ENCODE data around the gene TECTB. TPM values are rescaled to one million over a fixed set of nuclear protein-coding genes. Genes with fewer than 3 reads are reported as not detected.

The TECTB gene
- total RNA-seq, 3 donors from 2014 or later = not detected

- Histone ChIP-seq H3K4me3 (no peak overlapping the region), H3K36me3 (ENCODE audit: low read depth) (no peaks in the 10 kb centered on the region), H3K9me3 (no peaks in the 10 kb centered on the region), H3K4me1 (ENCODE audit: low read depth) (no peaks in the 10 kb centered on the region)
- intact Hi-C loops (cut with DNase I, micrococcal nuclease) = no loop called here
- ATAC-seq = no peak
- TF ChIP-seq, protein P1, sequence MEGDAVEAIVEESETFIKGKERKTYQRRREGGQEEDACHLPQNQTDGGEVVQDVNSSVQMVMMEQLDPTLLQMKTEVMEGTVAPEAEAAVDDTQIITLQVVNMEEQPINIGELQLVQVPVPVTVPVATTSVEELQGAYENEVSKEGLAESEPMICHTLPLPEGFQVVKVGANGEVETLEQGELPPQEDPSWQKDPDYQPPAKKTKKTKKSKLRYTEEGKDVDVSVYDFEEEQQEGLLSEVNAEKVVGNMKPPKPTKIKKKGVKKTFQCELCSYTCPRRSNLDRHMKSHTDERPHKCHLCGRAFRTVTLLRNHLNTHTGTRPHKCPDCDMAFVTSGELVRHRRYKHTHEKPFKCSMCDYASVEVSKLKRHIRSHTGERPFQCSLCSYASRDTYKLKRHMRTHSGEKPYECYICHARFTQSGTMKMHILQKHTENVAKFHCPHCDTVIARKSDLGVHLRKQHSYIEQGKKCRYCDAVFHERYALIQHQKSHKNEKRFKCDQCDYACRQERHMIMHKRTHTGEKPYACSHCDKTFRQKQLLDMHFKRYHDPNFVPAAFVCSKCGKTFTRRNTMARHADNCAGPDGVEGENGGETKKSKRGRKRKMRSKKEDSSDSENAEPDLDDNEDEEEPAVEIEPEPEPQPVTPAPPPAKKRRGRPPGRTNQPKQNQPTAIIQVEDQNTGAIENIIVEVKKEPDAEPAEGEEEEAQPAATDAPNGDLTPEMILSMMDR (IDR thresholded peaks at IDR 0.05) = no peak
- DNase-seq = no peak
These were observed 8.4 kb upstream of the TECTB start for GRCh38 chr10:112274831-112275230.

GRCh38 chr10:112275512-112276245 is 7.5 kb upstream of the TECTB start:
- Histone ChIP-seq H3K4me3 (no peak overlapping the region), H3K4me1 (ENCODE audit: low read depth) (no peaks in the 10 kb centered on the region), H3K36me3 (ENCODE audit: low read depth) (no peaks in the 10 kb centered on the region), H3K9me3 (no peaks in the 10 kb centered on the region)
- ATAC-seq (no peak), DNase-seq (no peak)
- TF ChIP-seq, protein P1 (IDR thresholded peaks at IDR 0.05) = no peak
- intact Hi-C loops (cut with DNase I, micrococcal nuclease) = no loop called here

DNA sequence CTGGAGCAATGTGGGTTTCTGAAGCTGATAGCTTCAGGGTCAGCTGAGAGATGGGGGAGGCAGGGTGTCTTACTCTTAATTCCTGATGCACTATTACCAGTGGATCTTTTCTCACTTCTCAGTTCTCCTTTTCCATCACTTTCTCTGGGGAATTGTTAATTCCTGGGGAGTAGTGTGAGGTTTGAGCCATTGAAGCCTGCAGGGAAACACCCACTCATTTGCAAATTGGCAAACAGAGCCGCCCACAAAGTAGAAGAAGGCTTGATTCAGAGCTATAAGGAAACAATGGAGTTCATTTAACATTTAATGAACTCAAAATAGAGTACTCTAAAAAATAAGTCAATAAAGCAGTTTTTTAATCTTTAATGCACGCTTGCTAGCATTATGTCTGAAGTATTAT is 4.3 kb upstream of the TECTB start:
- intact Hi-C loops (cut with DNase I, micrococcal nuclease) = no loop called here
- Histone ChIP-seq H3K4me1 (ENCODE audit: low read depth) (no peaks in the 10 kb centered on the region), H3K4me3 (no peak overlapping the region), H3K36me3 (ENCODE audit: low read depth) (no peaks in the 10 kb centered on the region), H3K9me3 (no peaks in the 10 kb centered on the region)
- TF ChIP-seq, protein P1 (IDR thresholded peaks at IDR 0.05) = no peak
- DNase-seq (no peak), ATAC-seq (no peak)

GRCh38 chr10:112279433-112279832 is 3.8 kb upstream of the TECTB start:
- TF ChIP-seq, protein P1 (IDR thresholded peaks at IDR 0.05) = no peak
- ATAC-seq (no peak), DNase-seq (no peak)
- Histone ChIP-seq H3K4me1 (ENCODE audit: low read depth) (no peaks in the 10 kb centered on the region), H3K4me3 (no peak overlapping the region), H3K36me3 (ENCODE audit: low read depth) (no peaks in the 10 kb centered on the region), H3K9me3 (no peaks in the 10 kb centered on the region)
- intact Hi-C loops (cut with DNase I, micrococcal nuclease) = no loop called here

GRCh38 chr10:112280205-112280921 is 2.8 kb upstream of the TECTB start:
- H3K4me3 ChIP-seq = no peak overlapping the region
- H3K36me3 ChIP-seq (ENCODE audit: low read depth) = no peaks in the 10 kb centered on the region
- peak; percentile 36 for ATAC-seq
- DNase-seq = no peak
- intact Hi-C loops (cut with DNase I, micrococcal nuclease) = no loop called here
- H3K9me3 ChIP-seq = no peaks in the 10 kb centered on the region
- H3K4me1 ChIP-seq (ENCODE audit: low read depth) = no peaks in the 10 kb centered on the region
- TF ChIP-seq, protein P1 (IDR thresholded peaks at IDR 0.05) = no peak

All from mucosa of descending colon (tissue), 3 donors.